Liver (tissue), 2 donors: ENCODE data around the gene CPA5.

ENCODE experiments used
- TF ChIP-seq, protein P1 (sequence below): fragments of 150-350 bp; IDR thresholded peaks from 2 replicates; pipeline ENCODE4 v1.5.1; 2017; ENCODE audit warnings: improper control_type of control experiment, low read depth, low read length; ENCODE audit not compliant: missing input control
- TF ChIP-seq, protein P2 (sequence below): IDR thresholded peaks from 2 replicates; pipeline ENCODE4 v1.6.1; 2016; ENCODE audit warnings: antibody characterized with exemption
- donor health status: healthy.

DNA sequence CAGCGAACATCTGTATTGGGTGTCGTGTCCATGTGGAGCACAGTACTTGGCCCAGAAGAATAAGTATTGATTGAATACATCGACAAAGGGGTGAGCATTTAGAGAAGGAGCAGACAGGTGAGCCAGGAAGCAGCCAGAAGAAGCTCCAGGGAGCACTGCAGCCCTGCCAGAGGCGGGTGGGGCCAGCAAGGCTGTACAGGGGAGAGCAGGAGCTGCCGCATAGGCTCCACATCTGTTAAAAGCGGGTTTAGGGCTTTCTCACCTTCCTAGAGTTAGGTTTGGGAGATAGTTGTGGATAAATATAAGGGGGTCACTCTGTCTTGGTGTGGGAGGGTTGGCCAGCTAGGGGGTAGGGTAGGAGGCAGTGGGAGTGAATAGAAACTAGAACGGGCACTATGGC lies 34.4 kb downstream of the CPA5 start:
- TF ChIP-seq, protein P1, sequence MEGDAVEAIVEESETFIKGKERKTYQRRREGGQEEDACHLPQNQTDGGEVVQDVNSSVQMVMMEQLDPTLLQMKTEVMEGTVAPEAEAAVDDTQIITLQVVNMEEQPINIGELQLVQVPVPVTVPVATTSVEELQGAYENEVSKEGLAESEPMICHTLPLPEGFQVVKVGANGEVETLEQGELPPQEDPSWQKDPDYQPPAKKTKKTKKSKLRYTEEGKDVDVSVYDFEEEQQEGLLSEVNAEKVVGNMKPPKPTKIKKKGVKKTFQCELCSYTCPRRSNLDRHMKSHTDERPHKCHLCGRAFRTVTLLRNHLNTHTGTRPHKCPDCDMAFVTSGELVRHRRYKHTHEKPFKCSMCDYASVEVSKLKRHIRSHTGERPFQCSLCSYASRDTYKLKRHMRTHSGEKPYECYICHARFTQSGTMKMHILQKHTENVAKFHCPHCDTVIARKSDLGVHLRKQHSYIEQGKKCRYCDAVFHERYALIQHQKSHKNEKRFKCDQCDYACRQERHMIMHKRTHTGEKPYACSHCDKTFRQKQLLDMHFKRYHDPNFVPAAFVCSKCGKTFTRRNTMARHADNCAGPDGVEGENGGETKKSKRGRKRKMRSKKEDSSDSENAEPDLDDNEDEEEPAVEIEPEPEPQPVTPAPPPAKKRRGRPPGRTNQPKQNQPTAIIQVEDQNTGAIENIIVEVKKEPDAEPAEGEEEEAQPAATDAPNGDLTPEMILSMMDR, result no peak
- TF ChIP-seq, protein P2, sequence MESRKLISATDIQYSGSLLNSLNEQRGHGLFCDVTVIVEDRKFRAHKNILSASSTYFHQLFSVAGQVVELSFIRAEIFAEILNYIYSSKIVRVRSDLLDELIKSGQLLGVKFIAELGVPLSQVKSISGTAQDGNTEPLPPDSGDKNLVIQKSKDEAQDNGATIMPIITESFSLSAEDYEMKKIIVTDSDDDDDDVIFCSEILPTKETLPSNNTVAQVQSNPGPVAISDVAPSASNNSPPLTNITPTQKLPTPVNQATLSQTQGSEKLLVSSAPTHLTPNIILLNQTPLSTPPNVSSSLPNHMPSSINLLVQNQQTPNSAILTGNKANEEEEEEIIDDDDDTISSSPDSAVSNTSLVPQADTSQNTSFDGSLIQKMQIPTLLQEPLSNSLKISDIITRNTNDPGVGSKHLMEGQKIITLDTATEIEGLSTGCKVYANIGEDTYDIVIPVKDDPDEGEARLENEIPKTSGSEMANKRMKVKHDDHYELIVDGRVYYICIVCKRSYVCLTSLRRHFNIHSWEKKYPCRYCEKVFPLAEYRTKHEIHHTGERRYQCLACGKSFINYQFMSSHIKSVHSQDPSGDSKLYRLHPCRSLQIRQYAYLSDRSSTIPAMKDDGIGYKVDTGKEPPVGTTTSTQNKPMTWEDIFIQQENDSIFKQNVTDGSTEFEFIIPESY, result no peak
